Tibial nerve (tissue), 4 donors: Measurements from ENCODE around the gene MEF2A.

Experiments
- EP300 ChIP-seq, 2 donors: sonication (generic); formaldehyde crosslinking; IDR thresholded peaks; one replicate each; pipeline ENCODE4 v1.6.1; 2017; ENCODE audit warnings: antibody characterized with exemption in 2 of 2, mild to moderate bottlenecking in 1 of 2
- POLR2A ChIP-seq, 2 donors: fragments of 450-650 bp; IDR thresholded peaks; one replicate each; pipeline ENCODE4 v1.6.1; 2017; ENCODE audit warnings: antibody characterized with exemption in 2 of 2, mild to moderate bottlenecking in 2 of 2, moderate library complexity in 2 of 2
- TF ChIP-seq, protein P1 (sequence below), 5 experiments: fragments of 200-600 bp in 3 of 5; fragments of 450-650 bp in 2 of 5; sonication (generic) in 3 of 5; IDR thresholded peaks; one replicate each; pipeline ENCODE4 v1.5.1; 2016 to 2019; ENCODE audit warnings: antibody characterized with exemption in 5 of 5, mild to moderate bottlenecking in 3 of 5, moderate library complexity in 2 of 5

DNA sequence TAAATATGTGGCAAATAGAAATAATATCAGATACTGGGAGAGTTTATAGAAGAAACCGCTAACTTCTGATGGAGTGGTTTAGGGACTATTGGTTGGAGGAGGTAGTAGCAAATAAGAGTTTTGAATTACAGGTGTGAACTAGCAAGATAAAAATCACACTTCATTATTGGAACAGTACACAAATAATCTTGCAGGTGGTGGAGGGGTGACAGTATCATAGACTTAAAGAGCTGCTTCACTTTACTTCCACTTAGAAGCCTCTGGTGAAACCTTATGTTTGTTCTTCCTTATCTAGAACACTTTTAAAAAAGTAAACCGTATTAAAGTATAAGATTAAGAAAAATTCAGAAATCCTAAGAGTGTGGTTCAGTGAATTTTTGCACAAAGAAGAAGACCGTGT lies 69.4 kb downstream of the MEF2A start:
- TF ChIP-seq, protein P1, sequence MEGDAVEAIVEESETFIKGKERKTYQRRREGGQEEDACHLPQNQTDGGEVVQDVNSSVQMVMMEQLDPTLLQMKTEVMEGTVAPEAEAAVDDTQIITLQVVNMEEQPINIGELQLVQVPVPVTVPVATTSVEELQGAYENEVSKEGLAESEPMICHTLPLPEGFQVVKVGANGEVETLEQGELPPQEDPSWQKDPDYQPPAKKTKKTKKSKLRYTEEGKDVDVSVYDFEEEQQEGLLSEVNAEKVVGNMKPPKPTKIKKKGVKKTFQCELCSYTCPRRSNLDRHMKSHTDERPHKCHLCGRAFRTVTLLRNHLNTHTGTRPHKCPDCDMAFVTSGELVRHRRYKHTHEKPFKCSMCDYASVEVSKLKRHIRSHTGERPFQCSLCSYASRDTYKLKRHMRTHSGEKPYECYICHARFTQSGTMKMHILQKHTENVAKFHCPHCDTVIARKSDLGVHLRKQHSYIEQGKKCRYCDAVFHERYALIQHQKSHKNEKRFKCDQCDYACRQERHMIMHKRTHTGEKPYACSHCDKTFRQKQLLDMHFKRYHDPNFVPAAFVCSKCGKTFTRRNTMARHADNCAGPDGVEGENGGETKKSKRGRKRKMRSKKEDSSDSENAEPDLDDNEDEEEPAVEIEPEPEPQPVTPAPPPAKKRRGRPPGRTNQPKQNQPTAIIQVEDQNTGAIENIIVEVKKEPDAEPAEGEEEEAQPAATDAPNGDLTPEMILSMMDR (IDR thresholded peaks at IDR 0.05), result no peak
- no peak for TF ChIP-seq EP300 (IDR thresholded peaks at IDR 0.05)
- TF ChIP-seq POLR2A (IDR thresholded peaks at IDR 0.05), result no peak
